M059J (cell line): Measurements from ENCODE around the gene S100B. TPM values are rescaled to one million over a fixed set of nuclear protein-coding genes. Genes with fewer than 3 reads are reported as not detected.

Experiments
- DNase-seq: peaks from one replicate; pipeline ENCODE4 v3.0.0-alpha.2; 2012; ENCODE audit warnings: low read depth
- total RNA-seq: library from RNA; depleted of rRNA; stranded (reverse); fragments of >200 nt; shearing (Covaris generic); gene quantifications from 2 replicates; pipeline ENCODE4 v1.2.3, GENCODE V29; 2014; rRNA removed

Gene S100B
- total RNA-seq, 1 experiment from 2014 or later, result not detected

DNA sequence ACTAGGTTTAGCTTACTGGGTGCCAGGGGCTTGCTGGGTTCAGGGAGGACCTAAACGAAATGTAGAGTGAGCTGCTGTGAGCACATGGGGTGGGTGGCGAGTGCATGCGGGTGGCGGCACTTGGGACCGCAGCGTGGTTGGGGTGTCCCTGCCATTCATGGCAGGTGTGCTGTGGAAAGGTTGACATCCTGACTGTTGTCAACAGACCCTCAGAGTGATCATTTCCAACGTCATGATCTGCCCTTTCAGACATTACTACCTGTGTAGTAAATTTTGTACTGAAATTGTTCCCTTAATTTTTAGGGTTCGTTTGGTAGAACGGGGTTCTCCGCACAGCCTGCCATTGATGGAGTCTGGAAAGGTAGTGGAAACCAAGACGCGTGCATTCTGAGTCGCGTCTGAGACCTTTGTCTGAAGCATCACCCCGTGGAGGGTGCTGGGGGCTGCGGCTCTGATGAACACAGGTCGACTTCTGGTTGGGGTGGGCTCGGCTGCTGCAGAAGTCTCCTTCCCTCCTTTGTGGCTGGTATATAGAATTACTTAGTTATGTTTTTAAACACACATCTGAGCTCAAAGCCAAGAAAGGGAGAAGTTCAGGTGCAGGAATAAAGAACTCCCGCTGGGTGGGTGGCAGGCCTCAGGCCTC lies 43.3 kb downstream of the S100B start:
- no peak for DNase-seq

DNA sequence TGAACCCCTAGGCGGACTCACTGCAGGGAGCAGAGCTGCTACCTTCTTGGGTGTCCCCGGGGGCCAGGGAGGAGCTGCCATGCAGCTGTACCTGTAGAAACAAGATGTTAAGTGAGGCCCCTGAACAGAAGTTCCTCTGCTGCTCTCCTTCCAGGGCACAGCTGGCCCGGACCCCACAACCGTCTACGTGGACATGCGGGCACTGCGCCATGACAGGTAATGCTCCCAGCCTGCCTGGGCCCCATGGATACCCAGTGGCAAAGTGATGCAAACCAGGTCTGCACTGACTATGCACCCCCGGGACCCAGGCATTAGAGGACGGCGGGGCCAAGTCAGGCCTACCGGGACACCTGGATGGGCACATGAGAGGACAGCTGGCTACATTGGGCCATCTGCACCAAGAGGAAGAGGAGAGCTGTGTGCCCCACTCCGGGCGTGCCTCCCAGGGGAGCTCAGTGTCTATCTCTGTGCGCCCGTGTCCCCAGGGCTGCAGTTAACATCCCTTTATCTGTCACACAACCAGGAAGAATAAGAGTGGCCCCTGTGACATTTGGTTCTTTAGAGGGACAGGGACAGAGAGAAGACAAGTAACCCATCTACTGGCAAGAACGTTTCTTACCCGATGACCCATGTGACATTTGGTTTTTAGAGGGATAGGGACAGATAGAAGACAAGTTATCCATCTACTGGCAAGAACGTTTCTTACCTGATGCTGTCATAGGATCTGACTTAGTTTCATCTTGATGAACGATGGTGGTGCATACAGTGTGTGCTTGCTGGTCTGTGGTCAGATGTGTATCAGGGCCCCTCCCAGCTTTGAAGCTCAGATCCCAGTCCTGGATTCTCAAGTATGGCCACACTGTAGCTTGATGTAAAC lies 44.1 kb downstream of the S100B start:
- DNase-seq, result no peak

DNA sequence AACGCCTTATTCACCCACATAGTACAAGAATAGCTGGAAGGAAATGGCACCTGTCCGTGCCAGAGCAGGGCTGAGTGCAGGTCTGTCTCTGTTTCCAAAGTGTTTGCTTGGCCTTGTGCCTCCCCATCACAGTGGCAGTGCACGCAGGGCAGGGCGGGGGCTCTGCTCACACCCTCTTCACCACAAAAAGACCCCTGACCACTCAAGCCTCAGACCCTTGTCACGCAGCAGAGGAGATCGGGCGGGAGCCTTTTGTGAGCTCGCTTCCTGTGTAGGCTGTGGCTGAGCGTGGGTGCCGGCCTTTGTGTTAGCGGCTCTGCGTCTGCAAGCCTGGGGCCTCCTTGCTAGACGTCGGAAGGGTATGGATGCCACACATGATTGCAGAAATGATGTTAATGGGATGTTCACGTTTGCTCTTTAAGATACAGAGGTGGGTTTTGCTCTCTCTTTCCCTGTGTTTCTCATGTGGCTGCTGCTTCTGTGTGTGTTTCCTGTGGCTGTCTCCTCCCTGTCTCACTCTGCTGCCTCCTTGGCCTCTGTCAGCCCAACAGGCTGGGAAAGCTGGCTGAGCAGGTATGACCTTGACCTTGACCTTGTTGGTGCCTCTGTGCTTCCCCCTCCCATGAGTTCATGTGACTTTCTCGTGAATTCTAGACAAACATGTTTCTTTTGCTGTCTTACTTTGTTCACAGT lies 45.4 kb downstream of the S100B start:
- no peak for DNase-seq

DNA sequence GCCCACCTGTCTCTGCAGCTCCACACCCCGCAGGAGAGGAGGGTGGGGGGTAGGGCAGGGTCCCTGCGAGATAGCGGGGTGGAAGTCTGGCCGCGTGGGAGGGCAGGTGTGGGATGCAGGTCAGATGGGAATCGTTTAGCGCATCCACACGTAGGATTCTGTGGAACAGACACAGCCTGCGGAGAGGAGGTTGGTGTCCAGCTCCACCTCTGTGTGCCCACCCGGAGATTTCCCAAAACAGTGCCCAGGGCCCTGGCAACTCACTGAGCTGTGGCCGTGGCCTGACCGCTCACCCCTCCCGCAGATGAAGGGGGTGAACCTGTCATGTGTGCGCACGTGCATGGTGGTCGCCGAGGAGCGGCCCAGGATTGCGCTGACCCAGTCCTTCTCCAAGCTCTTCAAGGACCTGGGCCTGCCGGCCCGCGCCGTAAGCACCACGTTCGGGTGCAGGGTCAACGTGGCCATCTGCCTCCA lies 46.9 kb downstream of the S100B start:
- DNase-seq, result no peak

DNA sequence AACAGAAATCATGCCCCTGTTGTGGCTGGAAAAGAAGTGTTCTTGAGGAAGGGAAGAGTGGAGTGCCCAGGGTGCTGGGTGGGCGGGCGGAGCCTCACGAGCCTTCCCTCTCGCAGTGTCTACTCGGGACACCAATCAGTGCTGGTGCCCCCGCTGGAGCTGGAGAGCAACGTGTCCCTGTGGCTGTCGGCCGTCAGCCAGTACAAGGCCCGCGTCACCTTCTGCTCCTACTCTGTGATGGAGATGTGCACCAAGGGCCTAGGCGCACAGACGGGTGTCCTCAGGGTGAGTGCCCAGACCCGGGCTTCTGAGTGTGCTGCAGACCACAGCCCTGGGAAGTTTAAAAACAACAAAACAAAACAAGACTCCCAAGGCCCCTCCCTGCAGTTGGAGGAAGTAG lies 47.4 kb downstream of the S100B start:
- no peak for DNase-seq

DNA sequence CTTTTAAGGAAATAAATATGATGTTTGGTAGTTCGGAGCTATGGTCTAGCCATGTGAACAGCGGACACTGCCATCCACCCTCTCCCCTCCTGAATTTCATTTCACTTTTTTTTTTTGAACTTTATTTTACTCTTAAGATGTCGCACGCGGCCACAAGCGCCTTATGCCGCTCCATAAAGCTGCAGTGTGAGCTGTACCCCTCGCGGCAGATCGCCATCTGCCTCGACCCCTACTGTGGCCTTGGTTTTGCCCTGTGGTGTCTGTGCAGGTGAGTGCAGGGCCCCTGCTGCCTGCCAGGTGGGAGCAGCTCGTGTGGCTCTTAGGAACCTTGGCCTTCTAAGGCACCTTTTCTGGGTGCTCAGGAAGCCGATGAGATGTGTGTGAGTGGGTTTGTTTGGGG lies 48.1 kb downstream of the S100B start:
- no peak for DNase-seq

DNA sequence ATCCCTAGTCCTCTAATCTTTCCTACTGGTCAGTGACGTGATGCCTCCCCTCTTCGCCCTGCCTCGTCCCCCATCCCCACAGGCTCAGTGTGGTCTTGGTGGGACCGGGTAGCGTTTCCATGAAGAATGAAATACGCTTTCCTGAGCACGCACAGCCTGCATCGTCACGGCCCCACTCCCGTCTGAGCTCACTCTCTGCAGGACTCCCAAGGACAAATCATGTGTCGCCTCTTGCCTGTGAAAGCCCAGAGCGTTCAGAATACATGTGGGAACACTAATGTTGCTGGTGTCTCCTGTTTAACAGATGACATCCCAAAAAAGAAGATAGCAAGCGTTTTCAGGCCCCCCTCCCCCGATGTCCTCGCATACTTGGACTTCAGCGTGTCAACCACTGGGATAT lies 49.2 kb downstream of the S100B start:
- no peak for DNase-seq

DNA sequence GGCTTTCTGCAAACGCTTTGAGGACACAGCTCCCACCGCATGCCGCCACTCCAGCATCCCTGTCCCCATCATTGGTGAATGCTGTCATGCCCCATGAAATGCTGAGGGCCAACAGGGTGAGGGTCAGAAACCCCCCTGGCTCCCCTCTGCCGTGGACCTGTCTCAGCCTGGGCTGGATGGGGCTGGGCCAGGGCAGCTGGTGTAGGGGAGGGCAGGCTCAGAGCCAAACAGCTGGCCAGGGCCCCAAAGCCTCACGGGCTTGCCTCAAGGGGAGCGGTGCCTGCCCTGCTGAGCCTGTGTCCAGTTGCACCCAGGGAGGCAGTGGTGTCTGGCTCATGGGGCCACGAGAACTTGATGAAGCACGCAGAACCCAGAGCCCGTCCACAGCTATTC lies 49.7 kb downstream of the S100B start:
- DNase-seq, result no peak

DNA sequence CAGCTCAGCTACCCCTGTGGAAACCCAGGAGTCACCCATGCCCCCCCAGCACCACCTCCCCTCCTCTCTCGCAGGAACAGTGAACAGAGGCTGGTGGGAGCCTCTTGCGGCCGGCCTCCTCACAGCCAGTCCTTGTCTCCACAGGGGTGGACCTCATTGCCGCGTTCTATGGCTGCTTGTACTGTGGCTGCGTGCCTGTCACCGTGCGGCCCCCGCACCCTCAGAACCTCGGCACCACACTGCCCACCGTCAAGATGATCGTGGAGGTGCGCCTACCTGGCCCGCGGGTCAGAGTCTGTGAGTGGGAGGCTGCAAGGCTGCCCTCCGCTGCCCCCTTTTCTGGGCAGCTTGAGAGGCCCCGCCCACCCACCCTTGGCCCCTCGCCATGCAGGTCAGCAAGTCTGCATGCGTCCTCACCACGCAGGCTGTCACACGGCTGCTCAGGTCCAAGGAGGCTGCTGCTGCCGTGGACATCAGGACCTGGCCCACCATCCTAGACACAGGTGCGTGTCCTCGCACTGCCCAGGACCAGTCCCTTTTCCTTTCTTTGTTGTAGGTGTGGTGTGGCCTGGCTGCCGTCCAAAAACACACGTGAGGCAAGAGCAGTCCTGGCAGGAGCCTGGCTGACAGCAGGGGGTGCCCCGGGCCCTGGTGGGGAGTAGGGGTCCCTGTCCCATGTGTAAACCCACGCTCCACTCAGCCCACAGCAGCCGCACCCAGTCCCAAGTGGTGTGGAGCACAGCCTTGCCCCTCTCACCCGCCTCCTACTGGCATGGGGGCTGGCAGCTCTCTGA lies 50.3 kb downstream of the S100B start:
- DNase-seq, result no peak

DNA sequence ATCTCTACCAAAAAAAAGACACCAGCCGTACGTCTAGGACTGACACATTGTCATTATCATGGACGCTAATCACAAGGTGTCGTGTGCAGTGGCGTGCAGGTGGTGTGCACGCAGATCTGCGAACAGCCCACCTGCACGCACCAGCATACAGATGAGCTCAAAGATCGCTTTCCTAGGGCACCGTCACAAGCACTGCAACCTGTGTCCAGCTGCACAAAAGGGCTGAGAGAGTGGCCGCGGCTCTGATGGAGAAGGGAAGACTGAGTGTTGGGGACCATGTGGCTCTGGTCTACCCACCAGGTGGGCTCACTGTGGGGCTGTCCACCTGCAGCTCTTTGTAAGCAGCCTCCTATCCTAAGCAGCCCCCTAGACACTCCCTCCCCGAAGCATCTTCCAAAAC lies 50.9 kb downstream of the S100B start:
- no peak for DNase-seq

DNA sequence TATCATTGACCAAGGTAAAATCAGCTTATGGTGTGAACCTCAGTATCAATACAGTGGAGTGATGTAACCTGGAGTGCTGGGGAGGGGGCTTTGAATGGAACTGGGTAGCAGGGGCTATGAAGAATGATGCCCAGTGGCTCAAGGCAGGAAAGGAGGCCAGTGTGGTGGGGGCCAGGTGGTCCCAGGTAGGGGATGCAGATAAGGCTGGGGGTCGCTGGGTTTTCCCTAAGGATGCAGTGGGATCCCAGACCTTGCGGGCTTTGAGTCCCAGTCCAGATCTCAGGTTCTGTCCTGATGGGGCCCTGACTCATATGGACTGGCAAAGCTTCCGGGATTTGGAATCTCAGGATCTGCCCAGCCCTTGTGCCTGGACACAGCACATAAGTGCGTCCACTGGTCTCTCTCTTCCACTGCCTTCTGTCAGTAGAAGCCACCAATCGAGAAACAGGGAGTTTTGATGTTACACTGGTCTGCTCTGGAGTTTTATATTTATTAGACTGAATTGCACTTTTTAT lies 52.0 kb downstream of the S100B start:
- DNase-seq, result no peak

DNA sequence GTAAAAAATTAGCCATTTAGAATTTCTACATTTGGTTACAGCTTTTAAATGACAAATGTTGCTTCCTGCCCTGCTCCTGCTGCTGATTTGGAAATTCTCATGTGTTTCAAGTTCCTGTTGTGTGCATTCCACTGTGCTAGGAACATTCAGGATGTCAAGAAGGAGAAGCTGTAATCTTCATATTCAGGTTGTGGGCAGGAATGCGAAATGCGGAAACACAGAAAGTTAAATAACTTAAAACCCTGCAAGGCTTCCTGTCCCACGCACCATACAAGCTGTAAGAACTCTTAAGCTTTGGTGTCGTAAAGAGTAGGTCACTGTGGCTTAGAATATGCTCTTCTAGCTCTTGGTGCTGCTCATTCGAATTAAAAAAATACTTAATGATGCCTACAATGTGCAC lies 52.6 kb downstream of the S100B start:
- DNase-seq, result no peak

DNA sequence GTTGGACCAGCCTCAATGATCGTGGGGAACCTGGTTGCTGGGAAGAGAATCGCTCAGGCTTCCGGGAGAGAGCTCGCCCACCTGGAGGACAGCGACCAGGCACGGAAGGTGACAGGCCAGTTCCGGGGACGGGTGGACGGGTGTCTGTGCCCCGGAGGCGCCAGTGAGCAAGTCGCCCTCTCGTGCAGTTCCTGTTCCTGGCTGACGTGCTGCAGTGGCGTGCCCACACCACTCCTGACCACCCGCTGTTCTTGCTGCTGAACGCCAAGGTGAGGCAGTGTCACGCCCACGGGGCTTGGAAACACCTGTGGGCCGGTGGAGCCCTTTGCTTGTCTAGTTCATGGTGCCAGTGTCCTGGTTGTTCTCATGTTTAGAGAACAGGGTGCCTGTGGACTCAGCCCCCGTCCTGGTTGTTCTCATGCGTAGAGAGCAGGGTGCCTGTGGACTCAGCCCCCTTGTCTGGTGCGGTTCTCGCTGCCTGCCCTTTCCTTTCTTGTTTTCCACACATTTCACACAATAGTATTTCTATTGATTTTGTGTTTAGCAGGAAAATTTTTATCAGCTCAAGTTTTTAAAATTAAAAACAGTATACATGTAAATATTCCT lies 53.1 kb downstream of the S100B start:
- no peak for DNase-seq

DNA sequence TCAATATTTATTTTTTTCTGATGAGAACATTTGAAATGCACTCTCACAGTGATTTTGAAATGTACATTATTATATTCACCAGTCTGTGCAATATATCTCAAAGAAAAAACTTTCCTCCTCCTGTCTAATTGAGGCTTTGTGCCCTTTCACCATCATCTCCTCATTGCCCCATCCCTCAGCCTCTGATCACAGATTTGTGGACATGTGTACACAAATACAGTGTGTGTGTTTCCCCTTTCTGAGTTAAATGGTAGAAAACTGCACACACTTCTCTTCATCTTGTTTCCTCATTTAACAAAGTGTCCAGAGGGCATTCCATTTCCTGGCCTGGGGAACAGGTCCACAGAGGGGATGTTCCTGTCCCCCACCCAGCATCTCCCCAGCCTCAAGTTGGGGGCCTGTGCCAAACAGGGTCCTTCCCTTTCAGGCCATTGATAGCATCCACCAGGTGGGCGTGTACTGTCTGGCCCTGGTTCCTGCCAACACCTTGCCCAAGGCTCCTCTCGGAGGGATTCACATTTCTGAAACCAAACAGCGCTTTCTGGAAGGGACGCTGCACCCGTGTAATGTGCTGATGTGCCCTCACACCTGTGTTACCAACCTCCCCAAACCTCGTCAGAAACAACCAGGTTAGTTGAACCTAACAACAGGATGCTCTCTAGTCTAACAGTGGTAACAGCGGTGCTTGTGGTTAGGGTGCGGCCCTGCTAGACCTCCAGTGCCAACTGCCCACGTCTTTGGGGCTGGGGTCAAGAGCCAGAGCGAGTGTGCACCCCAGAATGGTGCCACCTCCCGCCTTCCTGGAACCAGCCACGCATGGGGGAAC lies 54.6 kb downstream of the S100B start:
- no peak for DNase-seq

DNA sequence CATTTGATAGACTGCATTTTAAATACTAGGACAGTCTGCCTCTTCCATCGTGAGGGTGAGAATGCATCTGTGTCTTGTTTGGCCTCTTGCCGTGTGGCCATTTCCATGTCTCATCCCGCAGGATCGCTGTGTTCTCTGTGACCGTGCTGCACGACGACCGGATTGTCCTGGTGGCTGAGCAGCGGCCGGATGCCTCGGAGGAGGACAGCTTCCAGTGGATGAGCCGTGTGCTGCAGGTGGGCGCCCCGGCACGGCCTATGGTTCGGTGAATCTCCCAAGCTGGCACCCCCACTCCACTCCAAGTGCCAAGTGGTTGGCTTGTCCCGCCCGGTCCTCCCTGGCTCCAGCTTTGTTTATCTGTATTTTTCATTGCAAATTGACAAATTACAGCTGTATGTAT lies 55.2 kb downstream of the S100B start:
- no peak for DNase-seq

Other genes starting within 250 kb of the S100B start
- gene DIP2A, start 146.2 kb downstream of the S100B start, total RNA-seq, result 9.3 and 20.6 TPM in 2 replicates
- 75.0 and 117 TPM in 2 replicates for gene PRMT2, start 30.6 kb upstream of the S100B start, total RNA-seq